PC-9 (cell line): ENCODE data around the gene SERINC4. TPM values are rescaled to one million over a fixed set of nuclear protein-coding genes. Genes with fewer than 3 reads are reported as not detected.

ENCODE experiments used
- BruUV-seq: library from RNA; stranded (reverse); fragments of 400-500 nt; replicated peaks from 2 replicates; lab custom pipeline; 2021; lab: Mats Ljungman, UMichigan
- CTCF ChIA-PET: fragments of 300-600 bp; sonication (Branson Sonifier 250); formaldehyde crosslinking; loops from one replicate; lab custom pipeline; 2022; ENCODE audit warnings: antibody characterized with exemption; lab: Charles Lee
- POLR2A ChIA-PET: fragments of 300-600 bp; sonication (Branson Sonifier 250); formaldehyde crosslinking; loops from one replicate; lab custom pipeline; 2022; ENCODE audit warnings: antibody characterized with exemption; ENCODE audit not compliant: unreplicated experiment; lab: Charles Lee
- DNase-seq, 2 experiments: peaks; one replicate each; pipeline versions ENCODE4 v3.0.0 to v3.0.0-alpha.2; 2015 to 2022; ENCODE audit warnings: mixed read lengths in 1 of 2
- H2AFZ ChIP-seq: fragments of 200-600 bp; sonication (generic); 2 replicates; pipeline ENCODE4 v1.8.1; 2017; ENCODE audit warnings: antibody characterized with exemption
- H3F3A ChIP-seq: fragments of 200-600 bp; sonication (generic); 2 replicates; pipeline ENCODE4 v1.8.1; 2017; ENCODE audit warnings: antibody characterized with exemption, mild to moderate bottlenecking, low read depth; ENCODE audit not compliant: insufficient read depth
- H3K27ac ChIP-seq: fragments of 200-600 bp; sonication (generic); 2 replicates; pipeline ENCODE4 v1.6.1; 2016; ENCODE audit warnings: mixed run types
- H3K27me3 ChIP-seq: fragments of 200-600 bp; sonication (generic); 2 replicates; pipeline ENCODE4 v1.6.1; 2016; ENCODE audit warnings: low read depth, mixed run types; ENCODE audit not compliant: insufficient read depth
- H3K36me3 ChIP-seq: fragments of 200-600 bp; sonication (generic); 2 replicates; pipeline ENCODE4 v1.6.1; 2016; ENCODE audit warnings: low read depth, mixed run types
- H3K4me1 ChIP-seq: fragments of 200-600 bp; sonication (generic); replicated peaks from 2 replicates; pipeline ENCODE4 v1.6.1; 2016; ENCODE audit warnings: mixed run types; ENCODE audit not compliant: insufficient read depth
- H3K4me2 ChIP-seq: fragments of 200-600 bp; sonication (generic); 2 replicates; pipeline ENCODE4 v1.6.1; 2017; ENCODE audit warnings: mixed run types
- H3K4me3 ChIP-seq: fragments of 200-600 bp; sonication (generic); 2 replicates; pipeline ENCODE4 v1.6.1; 2016; ENCODE audit warnings: mixed run types
- H3K79me2 ChIP-seq: fragments of 200-600 bp; sonication (generic); 2 replicates; pipeline ENCODE4 v1.6.1; 2017; ENCODE audit warnings: low read depth, mixed run types
- H3K9me2 ChIP-seq: fragments of 200-600 bp; sonication (generic); 2 replicates; pipeline ENCODE4 v1.8.1; 2017; ENCODE audit warnings: mild to moderate bottlenecking; ENCODE audit not compliant: insufficient read depth
- H3K9me3 ChIP-seq: fragments of 200-600 bp; sonication (generic); 2 replicates; pipeline ENCODE4 v1.8.1; 2016; ENCODE audit warnings: low read depth; ENCODE audit not compliant: insufficient read depth
- H4K20me1 ChIP-seq: fragments of 200-600 bp; sonication (generic); 2 replicates; pipeline ENCODE4 v1.8.1; 2017; ENCODE audit not compliant: insufficient read depth
- EZH2 ChIP-seq: fragments of 200-600 bp; sonication (generic); IDR thresholded peaks from 2 replicates; pipeline ENCODE4 v1.8.0; 2017; ENCODE audit warnings: antibody characterized with exemption, low read depth
- intact Hi-C: fragments of 100-400 bp; cut with micrococcal nuclease; formaldehyde crosslinking; loops from one replicate; pipeline ENCODE4 v1.10.0; 2022; ENCODE audit not compliant: unreplicated experiment
- total RNA-seq: library from RNA; stranded (reverse); gene quantifications from 2 replicates; pipeline ENCODE4 v1.2.3, GENCODE V29; 2021
- TF ChIP-seq, protein P1 (sequence below): fragments of 200-600 bp; sonication (generic); conservative IDR thresholded peaks from 2 replicates; pipeline ENCODE4 v1.6.1; 2017; ENCODE audit warnings: mixed run types, antibody characterized with exemption, mild to moderate bottlenecking, moderate library complexity

The SERINC4 gene
- total RNA-seq, 1 experiment from 2014 or later = 0.46 TPM

DNA sequence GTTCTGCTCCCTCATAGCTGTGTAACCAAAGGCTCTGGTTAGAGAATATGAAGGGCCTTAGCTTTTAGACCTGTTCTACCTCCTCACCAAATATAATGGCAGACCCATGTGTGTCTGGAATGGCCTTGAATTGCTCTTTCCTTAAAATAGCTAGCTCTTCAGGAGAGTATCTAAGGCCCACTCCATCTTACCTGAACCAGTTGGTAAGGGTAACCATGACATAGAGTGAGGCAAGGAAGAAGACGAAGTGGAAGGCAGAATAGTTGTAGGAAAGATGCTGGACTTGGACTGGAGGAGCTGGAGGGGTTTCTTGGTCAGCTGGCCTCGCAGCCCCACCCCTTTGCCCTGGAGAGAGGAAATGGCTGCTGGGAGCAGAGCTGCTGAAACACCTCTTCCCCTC is 4.8 kb downstream of the SERINC4 start:
- no peaks in the 10 kb centered on the region for H3K9me3 ChIP-seq
- TF ChIP-seq EZH2 = no peak
- TF ChIP-seq, protein P1, sequence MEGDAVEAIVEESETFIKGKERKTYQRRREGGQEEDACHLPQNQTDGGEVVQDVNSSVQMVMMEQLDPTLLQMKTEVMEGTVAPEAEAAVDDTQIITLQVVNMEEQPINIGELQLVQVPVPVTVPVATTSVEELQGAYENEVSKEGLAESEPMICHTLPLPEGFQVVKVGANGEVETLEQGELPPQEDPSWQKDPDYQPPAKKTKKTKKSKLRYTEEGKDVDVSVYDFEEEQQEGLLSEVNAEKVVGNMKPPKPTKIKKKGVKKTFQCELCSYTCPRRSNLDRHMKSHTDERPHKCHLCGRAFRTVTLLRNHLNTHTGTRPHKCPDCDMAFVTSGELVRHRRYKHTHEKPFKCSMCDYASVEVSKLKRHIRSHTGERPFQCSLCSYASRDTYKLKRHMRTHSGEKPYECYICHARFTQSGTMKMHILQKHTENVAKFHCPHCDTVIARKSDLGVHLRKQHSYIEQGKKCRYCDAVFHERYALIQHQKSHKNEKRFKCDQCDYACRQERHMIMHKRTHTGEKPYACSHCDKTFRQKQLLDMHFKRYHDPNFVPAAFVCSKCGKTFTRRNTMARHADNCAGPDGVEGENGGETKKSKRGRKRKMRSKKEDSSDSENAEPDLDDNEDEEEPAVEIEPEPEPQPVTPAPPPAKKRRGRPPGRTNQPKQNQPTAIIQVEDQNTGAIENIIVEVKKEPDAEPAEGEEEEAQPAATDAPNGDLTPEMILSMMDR = no peak
- DNase-seq = no peak
- H3K9me2 ChIP-seq = no peaks in the 10 kb centered on the region
- peaks cover 13% of the 10 kb centered on the region for H3K36me3 ChIP-seq
- intact Hi-C loops = no loop called here
- no peak overlapping the region for H3K4me3 ChIP-seq
- CTCF ChIA-PET = no interaction called here
- H3K4me2 ChIP-seq = no peak overlapping the region
- H3K27ac ChIP-seq = no peak overlapping the region
- peaks cover 13% of the 10 kb centered on the region for H3K4me1 ChIP-seq
- H2AFZ ChIP-seq = no peak overlapping the region
- POLR2A ChIA-PET = no interaction called here
- H3K79me2 ChIP-seq = peaks cover 32% of the 10 kb centered on the region
- no peaks in the 10 kb centered on the region for H4K20me1 ChIP-seq
- no TSS peak for BruUV-seq
- peaks cover 32% of the 10 kb centered on the region; the same call in 1 of the 2 replicates for H3F3A ChIP-seq
- no peaks in the 10 kb centered on the region for H3K27me3 ChIP-seq

DNA sequence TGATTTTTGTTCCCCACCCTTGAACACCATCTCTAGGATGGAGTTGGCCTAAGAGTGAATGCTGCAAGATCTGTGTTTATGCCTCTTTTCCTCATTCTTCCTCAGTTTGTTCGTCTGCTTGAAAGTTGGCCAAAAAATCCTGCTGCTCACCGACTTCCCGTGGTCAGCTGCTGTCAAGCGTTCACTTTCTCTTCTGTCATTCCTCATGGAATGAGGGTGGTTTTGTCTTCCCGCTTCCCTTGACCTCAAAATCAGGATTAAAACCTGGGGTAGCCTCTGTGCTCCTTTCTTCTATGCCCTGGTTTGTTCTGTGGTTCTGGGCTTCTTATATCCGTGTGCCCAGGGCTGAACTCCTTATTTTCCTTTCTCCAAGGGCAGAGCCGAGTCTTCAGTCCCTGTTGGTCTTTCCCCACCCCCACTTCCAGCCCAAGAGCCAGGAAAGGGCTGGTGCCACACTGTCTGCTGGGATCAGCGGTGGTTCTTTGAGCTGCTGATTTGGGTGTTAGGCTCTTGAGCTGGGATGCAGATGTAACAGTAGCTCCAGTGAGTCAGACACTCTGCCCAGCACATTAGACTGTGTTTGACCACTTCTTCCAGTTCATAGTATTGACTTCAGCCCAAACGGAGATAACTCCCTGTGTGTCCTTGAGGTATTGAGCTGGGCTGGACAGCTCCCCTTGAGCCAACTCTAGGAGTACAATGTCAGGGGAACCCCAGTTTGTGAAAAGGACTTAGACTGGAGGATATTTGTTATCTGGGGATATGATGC is 5.6 kb downstream of the SERINC4 start:
- Histone ChIP-seq H2AFZ (no peak overlapping the region), H3K36me3 (peaks cover 13% of the 10 kb centered on the region), H3K4me1 (peaks cover 13% of the 10 kb centered on the region; the same call in 1 of the 2 replicates), H4K20me1 (no peaks in the 10 kb centered on the region), H3K79me2 (peaks cover 32% of the 10 kb centered on the region), H3K27me3 (no peaks in the 10 kb centered on the region), H3K4me2 (no peak overlapping the region), H3K4me3 (no peak overlapping the region), H3F3A (peaks cover 33% of the 10 kb centered on the region; the same call in 1 of the 2 replicates), H3K9me2 (no peaks in the 10 kb centered on the region), H3K27ac (no peak overlapping the region), H3K9me3 (no peaks in the 10 kb centered on the region)
- BruUV-seq = no TSS peak
- DNase-seq = no peak
- intact Hi-C loops = no loop called here
- TF ChIP-seq, protein P1 = no peak
- no peak for TF ChIP-seq EZH2
- POLR2A ChIA-PET = no interaction called here
- CTCF ChIA-PET = interaction anchor here (0.7 kb wide), 1 partner anchor 369 kb away, joined by 9 read pairs; no protein-coding TSS in a partner anchor

DNA sequence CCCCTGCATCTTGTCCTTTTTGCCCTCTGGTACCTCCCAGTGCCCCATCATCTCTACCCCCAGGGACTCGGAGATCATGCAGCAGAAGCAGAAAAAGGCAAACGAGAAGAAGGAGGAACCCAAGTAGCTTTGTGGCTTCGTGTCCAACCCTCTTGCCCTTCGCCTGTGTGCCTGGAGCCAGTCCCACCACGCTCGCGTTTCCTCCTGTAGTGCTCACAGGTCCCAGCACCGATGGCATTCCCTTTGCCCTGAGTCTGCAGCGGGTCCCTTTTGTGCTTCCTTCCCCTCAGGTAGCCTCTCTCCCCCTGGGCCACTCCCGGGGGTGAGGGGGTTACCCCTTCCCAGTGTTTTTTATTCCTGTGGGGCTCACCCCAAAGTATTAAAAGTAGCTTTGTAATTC is 6.4 kb downstream of the SERINC4 start:
- TF ChIP-seq, protein P1 = no peak
- TF ChIP-seq EZH2 = no peak
- POLR2A ChIA-PET = no interaction called here

More for the DNA sequence above, 6.4 kb downstream of the SERINC4 start:
- H3K9me2 ChIP-seq = no peaks in the 10 kb centered on the region
- H3K4me3 ChIP-seq = peak overlapping the region; percentile 77; the same call in 1 of the 2 replicates
- DNase-seq = no peak
- H3K27ac ChIP-seq = no peak overlapping the region
- no peaks in the 10 kb centered on the region for H3K27me3 ChIP-seq
- peaks cover 34% of the 10 kb centered on the region; the same call in 1 of the 2 replicates for H3F3A ChIP-seq
- intact Hi-C loops = no loop called here
- H3K36me3 ChIP-seq = peaks cover 13% of the 10 kb centered on the region
- CTCF ChIA-PET = interaction anchor here (0.8 kb wide), 1 partner anchor 23 kb away, joined by 3 read pairs; no protein-coding TSS in a partner anchor
- no peaks in the 10 kb centered on the region for H4K20me1 ChIP-seq
- peak overlapping the region; percentile 85 for H3K4me2 ChIP-seq
- no peak overlapping the region for H2AFZ ChIP-seq
- peaks cover 12% of the 10 kb centered on the region; the same call in 1 of the 2 replicates for H3K4me1 ChIP-seq
- no peaks in the 10 kb centered on the region for H3K9me3 ChIP-seq
- BruUV-seq = no TSS peak
- peaks cover 32% of the 10 kb centered on the region for H3K79me2 ChIP-seq
